VCaP (cell line): ENCODE data around the gene ACSF3.

Experiments
- H3K27ac ChIP-seq: fragments of 450-650 bp; 2 replicates; pipeline ENCODE4 v1.5.1; 2017
- TF ChIP-seq, protein P1 (sequence below): fragments of 450-650 bp; conservative IDR thresholded peaks from 2 replicates; pipeline ENCODE4 v1.5.1; 2017; ENCODE audit warnings: mild to moderate bottlenecking, moderate library complexity

Gene ACSF3

DNA sequence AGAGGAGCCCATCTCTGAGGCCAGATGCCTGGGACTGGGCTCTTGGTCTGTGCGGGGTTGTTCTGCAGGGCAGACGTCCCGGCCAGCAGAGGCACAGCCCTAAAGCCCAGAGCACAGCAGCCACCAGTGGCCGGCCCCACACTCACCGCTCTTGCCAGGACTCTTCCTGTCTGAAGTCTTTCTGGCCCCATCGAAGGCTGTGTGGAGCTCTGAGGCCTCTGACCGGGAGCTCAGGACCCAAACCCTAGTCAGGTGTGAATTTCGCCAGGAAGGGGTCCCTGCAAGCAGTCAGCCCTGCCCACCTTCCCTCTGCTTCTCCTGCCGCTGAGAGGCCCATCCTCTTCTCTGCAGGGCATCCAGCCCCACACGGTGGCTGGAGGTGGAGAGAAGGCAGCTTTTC is 10.7 kb downstream of the ACSF3 start:
- no peak overlapping the region for H3K27ac ChIP-seq
- TF ChIP-seq, protein P1, sequence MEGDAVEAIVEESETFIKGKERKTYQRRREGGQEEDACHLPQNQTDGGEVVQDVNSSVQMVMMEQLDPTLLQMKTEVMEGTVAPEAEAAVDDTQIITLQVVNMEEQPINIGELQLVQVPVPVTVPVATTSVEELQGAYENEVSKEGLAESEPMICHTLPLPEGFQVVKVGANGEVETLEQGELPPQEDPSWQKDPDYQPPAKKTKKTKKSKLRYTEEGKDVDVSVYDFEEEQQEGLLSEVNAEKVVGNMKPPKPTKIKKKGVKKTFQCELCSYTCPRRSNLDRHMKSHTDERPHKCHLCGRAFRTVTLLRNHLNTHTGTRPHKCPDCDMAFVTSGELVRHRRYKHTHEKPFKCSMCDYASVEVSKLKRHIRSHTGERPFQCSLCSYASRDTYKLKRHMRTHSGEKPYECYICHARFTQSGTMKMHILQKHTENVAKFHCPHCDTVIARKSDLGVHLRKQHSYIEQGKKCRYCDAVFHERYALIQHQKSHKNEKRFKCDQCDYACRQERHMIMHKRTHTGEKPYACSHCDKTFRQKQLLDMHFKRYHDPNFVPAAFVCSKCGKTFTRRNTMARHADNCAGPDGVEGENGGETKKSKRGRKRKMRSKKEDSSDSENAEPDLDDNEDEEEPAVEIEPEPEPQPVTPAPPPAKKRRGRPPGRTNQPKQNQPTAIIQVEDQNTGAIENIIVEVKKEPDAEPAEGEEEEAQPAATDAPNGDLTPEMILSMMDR: no peak

DNA sequence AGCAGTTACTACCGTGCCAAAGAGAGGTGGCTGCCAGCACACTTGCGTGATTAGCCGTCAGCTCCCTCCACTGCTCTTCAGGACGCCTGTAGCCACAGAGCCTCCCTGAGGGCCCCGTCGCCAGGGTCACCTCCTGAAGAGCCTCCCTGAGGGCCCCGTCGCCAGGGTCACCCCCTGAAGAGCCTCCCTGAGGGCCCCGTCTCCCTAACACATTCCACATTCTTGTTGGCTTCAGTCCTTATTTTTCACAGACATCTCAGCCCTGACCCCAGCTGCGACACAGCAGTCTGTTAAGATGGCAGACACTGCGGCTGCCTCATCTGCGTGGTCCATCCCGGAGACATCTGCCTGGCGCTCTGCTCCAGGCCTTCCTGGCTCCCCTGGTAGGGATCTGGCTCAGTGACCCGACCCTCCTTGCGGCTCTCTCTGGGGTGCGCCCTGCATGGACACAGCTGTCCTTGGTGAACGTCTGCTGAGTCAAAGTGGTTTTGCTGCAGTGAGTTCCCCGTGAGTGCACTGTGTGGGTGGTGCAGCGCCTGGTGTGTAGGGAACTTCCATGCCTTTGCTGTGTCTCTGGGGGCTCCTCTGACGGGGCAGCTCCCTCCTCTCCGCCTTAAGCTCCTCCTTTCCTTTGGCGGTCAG is 11.4 kb downstream of the ACSF3 start:
- TF ChIP-seq, protein P1: no peak
- no peak overlapping the region for H3K27ac ChIP-seq

DNA sequence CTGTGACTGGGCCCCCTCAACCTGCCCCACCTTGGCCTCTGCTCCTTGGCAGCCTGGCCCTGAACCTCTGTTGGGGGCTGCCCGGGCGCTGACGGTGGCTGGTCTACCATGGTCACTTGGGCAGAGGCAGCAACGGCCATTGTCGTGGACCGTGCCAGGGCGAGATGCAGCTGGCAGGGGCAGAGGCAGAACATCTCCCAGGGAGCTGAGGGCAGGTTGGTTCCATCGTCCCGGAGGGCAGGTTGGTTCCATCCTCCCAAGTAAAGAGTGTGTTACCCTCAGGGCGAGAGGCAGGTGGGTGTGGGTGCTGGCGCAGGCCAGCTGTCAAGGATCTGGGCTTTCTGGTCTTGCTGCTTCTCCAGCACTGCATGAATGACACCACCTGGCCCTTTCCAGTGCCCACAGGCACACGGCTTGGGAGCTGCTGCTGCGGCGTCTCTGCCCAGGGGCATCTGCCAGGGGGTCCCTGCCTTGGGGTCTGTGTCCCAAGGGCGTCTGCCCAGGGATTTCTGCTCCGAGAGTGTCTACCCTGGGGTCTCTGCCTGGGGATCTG is 12.0 kb downstream of the ACSF3 start:
- no peak overlapping the region for H3K27ac ChIP-seq
- TF ChIP-seq, protein P1: no peak

DNA sequence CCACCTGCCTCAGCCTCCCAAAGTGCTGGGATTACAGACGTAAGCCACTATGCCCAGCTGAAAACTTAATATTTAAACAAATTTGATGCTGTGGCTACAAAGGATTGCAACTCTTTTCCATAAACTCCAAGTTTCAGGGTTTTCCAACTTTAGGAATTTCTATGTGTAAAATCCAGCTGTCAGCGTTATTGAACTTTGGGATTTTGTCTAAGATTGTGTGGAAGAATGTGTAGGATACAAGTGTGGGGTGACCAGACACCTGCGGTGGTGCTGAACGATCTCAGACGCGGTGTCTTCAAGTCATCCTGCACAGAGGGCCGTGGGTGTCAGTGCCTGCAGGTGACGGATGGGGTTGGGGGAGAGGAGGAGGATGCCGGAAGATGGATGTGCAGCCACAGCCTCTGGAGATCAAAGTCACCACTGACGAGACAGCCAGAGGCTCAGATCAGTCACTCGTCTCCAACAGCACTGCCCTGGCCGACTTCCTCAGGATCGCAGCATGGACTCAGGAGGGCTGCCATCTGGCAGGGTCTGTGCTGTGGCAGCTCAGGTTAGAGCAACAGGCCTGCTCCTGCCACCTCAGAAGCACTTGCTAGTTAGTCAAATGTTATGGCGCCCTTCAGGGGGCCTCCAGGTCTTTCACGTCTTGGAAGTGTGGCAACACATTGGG is 13.0 kb downstream of the ACSF3 start:
- no peak overlapping the region for H3K27ac ChIP-seq
- TF ChIP-seq, protein P1: no peak

GRCh38 chr16:89107203-89107582 is 13.5 kb downstream of the ACSF3 start:
- no peak overlapping the region for H3K27ac ChIP-seq
- TF ChIP-seq, protein P1: no peak

DNA sequence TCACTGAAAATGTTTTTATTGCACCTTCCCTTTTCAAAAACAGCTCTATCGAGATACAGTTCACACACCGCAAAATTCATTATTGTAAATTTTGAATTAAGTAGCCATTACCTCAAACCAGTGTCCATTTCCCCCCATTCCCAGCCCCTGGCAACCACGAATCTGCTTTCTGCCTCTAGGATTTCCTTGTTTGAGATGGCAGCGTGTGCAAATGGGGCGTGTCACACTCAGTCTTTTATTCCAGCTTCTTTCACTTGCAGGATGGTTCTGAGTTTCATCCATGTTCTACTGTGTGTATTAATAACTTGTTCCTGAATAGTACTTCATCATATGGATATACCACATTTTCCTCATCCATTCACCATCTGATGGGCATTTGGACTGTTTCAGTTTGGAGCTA is 14.8 kb downstream of the ACSF3 start:
- TF ChIP-seq, protein P1: no peak
- H3K27ac ChIP-seq: no peak overlapping the region

- TF ChIP-seq, protein P1: no peak
- H3K27ac ChIP-seq: no peak overlapping the region
Observed at GRCh38 chr16:89110641-89111040, 17.0 kb downstream of the ACSF3 start.
